Raji (cell line): ENCODE data around the gene ARHGEF3.

ENCODE experiments used
- POLR2A ChIP-seq: IDR thresholded peaks from 2 replicates; pipeline ENCODE4 v1.6.1; 2011; ENCODE audit warnings: low read depth, low read length, control low read depth; ENCODE audit not compliant: insufficient read depth

The ARHGEF3 gene

DNA sequence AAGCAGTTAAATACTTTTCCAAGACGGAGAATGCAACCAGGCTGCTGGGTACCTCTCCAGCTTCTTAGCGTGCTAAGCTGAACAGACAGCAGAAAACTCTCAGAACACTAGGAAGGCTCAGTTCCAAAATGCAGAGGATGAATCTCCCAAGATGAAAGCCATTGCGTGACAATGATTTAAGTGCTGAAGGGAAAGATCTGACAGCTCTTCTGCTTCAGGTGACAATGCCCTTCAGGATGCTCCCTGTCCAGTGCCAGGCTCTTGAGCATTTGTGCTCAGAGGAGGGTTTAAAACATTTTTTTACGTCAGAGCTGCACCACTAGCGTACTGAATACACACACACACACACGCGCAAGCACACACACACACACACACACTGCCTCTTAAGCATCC is 26.3 kb downstream of the ARHGEF3 start:
- TF ChIP-seq POLR2A: no peak

DNA sequence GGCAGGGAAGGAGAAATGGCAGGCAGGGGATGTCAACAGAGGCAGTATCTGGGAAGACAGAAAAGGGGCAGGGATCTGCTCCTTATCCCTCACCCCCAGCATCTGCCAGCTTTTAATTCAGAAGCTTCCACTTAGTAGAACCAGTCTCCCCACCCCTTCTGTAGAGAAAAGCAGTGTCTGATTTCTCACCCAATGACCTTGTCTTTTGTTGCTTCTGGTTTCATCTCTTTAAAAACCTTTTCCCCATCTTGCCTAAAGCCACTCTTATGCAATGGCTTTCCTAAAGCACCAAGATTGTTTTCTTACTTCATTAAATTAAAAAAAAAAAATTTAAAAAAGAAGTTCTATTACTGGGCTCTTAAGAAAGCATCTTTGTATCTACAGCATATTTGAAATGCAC is 27.8 kb downstream of the ARHGEF3 start:
- no peak for TF ChIP-seq POLR2A

DNA sequence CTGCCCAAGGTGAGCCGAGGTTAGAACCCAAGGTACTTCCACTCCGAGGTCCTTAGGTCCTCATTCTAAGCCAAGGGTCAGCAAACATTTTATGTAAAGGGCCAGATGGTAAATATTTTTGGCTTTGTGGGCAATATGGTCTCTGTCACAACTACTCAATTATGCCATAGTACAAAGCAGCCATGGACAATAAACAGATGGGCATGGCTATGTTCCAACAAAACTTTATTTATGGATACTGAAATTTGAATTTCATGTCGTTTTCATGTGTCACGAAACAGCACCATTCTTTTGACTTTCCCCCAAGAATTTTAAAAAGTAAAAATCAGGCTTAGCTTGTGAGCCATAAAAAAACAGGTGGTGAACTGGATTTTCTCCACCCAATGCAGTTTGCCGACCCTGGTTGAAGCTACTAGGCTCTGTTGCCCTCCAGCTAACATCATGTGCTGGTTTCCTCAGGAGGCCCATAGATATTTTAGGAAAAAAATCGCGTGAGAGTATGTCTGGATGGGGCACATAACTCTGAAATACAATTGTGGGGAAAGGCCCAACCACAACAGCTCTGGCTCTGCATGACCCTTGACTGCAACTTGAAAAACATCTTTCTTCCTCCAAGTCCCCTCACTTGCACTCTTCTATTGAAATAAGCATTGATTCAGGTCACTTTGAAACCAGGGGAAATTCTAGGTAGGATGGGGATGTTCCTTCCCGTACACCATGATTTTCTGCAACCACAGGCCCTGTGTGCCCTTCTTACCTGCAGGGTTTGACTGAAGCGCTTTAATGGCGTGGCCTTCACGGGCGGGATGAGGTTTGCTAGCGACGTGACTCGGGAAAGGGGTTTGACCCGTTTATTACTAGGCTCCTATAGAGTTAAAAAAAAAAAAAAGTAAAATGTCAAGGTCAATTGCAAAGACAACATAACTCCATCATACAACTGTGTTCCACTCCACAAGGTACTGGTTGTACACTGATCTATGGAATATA is 28.5 kb downstream of the ARHGEF3 start:
- TF ChIP-seq POLR2A: no peak

DNA sequence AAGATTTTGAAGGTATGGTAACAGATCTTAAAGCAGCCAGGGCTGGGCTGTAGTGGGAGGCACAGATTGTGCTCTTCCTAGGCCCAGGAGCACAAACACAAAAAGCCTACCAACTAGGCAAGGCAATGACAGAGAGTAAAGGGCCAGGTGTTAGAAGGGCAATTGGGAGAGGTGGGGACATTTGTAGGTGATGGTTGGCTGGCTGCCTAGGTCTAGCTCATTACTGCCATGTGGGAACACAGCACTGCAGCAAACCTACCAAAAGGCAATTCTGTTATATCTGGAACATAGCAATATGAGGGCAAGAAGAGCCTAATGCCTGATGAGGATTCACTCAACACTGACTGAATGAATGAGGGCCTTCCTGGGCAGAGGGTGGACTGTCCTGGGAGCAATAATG is 30.4 kb downstream of the ARHGEF3 start:
- TF ChIP-seq POLR2A: no peak

DNA sequence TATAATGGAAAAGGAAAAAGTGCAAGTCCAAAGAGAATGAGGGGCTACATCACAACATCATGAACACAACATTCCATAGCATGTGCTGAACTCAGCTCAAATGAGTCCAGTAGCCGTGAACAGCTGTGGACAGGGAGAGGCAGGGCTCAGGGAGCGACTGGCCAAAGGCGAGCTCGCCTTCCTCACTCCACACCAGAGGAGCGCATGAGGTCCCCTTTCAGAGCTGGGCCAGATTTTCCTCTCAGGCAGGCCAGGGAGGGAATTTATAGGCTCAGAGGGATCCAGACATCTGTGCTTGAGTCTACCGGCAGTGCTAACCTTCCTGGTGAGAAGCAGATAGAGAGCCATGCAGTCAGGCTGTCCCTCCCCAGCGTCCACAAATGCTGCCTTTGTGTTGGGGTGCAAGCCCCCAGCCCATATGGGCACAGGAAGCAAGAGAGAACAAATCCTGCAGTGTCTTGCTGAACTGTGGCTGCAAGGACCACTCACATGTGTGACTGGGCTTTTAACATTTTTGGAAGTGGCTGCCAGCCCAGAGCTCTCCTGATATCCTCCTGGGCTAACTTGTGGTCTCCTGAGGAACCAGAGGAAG is 32.5 kb downstream of the ARHGEF3 start:
- no peak for TF ChIP-seq POLR2A

DNA sequence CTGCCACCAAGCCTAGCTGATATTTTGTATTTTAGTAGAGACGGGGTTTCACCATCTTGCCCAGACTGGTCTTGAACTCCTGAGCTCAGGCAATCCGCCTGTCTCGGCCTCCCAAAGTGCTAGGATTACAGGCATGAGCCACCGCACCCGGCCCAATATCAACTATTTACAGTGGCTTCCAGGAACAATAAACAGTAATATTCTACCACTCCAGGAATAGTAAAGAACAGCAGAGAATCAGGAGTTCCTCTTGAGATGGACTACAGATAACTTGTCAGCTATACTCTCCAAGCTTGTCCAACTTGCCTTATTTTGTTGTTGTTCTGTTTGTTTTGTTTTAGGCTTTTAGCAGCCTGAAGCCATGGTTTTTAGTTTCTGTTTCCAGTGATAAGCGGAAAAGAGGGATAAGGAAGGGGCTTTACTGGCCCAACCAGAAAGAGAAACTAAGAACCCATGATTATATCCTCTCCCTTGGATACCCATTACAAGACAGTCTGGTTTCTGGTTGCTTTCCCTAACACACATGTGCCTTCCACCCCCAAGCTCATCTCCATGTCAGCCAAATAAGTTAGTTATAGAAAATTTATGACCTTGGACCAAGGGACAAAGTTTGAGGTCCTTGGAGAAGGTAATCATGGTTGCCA is 36.7 kb downstream of the ARHGEF3 start:
- no peak for TF ChIP-seq POLR2A

DNA sequence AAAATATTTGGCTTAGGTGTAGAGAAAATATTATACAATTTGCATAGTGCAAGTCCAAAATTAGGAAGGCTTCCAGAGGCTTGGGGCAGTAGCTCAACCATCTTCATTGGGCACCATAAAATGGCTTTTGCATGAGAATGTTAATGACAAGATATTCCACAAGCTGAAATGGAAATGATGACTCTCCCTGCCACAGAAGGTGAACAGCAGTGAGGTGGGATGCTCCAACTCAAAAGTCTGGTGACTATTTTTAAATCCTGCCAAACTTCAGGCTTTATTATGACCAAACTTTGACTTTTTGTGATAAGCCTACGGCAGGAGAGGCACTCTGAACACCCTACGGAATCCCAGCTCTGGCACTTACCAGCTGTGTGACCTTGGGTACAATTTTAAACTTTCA is 37.6 kb downstream of the ARHGEF3 start:
- TF ChIP-seq POLR2A: no peak

DNA sequence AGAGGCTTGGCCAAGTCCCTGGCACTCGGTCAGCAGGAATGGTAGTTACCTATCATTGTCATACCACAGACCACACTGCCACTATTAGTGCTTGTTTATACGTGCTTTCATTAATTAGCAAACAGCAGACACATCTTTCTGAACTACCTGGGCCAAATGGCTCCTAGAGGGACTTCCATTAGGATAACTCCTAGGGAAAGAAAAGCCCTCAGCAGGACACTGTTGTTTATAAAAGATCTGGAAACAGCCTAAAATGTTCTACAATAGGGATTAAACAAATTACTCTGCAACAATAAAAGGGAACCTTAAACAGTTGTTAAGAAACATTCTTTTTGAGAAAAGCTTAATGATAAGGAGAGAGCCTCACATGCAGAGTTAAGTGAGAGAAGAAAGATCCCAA is 38.5 kb downstream of the ARHGEF3 start:
- TF ChIP-seq POLR2A: no peak

DNA sequence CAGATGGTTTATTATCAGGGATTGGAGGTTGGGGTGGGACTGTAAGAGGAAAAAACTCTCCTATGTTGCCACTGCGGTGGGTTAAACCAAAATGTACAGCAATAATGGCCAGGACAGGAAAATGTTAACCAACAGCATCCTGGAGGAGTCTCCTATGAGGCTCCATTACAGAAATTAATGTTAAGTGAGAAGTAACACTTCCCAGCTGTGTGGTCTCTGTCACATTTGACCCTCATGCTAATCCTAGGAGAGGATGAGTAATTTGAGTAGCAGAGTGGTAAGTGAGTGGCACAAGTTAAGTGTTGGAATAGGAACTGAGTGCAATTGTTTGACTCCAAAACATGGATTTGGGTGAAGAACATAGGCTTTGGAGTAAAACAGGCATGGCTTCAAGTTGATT is 39.0 kb downstream of the ARHGEF3 start:
- TF ChIP-seq POLR2A: no peak

DNA sequence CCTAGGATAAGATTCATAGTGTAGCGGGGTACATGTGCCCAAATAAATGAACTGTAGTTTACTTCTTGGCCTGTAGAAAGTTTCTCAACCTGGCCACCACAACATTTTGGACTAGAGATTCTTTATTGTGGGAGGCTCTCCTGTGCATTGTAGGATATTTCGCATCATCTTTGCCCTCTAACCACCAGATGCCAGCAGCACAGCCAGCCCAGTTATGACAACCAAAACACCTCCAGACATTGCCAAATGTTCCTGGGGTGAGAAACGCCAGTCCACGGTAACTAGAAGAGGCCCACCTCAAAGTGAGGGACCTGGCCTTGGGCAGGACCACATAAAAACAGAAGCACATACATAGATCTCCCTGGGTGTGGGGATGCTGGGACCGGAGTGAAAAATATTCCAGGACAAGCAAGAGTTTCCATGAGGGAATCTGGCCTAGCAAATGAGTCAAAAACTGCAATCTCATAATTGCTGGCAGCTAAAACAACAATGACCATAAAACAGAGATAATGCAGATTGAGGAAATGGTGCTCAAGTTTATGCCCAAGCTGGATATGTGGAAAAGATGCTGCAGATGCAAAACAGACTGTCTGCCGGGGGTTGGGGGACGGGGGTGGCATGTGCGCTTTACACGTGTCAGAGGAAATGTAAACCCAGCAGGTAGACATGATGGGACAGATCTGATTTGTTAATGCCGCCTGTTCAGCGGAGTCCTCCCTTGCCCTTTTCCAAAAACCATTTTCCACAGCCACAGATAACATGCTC is 39.7 kb downstream of the ARHGEF3 start:
- TF ChIP-seq POLR2A: no peak

DNA sequence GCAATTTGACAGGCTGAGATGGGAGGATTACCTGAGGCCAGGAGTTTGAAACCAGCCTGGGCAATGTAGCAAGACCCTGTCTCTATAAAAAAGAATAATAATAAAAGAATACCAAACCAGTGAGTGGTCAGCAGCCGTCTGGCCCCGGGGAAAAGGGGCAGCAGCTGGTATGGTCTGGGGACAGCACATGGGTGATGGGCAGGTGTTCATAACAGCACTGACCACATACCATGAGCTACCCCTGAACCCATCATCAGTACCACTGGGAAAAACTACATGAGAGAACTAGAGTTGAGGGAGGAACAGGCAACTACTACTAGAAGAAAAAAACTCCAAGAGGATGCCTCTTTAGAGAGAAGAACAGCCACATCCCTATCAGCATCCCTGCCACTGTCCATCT is 40.7 kb downstream of the ARHGEF3 start:
- TF ChIP-seq POLR2A: no peak

DNA sequence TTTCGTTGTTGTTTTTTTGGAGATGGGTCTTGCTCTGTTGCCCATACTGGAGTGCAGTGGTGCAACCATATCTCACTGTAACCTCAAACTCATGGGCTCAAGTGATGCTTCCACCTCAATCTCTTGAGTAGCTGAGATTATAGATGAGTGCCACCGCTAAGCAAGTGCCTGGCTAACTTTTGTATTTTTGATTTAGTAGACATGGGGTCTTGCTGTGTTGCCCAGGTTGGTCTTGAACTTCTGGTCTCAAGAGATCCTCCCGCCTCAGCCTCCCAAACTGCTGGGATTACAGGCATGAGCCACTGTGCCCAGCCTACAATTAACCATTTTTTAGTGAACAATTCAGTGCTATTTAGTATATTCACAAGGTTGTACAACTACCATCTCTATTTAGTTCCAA is 42.2 kb downstream of the ARHGEF3 start:
- TF ChIP-seq POLR2A: no peak

DNA sequence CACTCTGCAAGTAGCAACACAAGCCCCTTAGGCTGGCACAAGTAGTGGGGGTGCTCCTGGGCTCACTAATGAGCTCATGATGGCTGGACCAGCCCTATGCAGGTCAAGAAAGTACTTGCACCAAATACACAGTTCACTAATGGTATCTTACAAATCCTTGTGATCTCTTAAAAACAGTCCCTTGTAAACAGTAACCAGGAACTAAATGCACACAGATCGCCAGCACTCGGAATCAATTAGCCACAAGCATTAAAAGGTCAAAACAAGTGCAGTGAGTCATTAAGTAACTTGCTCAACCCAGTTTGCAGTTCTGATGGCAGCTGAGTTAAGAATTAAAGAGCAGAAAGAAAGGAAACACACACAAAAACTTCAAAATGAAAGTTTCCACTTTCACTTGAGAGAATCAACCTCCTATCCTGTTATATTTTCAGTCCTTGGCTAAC is 43.2 kb downstream of the ARHGEF3 start:
- TF ChIP-seq POLR2A: no peak

DNA sequence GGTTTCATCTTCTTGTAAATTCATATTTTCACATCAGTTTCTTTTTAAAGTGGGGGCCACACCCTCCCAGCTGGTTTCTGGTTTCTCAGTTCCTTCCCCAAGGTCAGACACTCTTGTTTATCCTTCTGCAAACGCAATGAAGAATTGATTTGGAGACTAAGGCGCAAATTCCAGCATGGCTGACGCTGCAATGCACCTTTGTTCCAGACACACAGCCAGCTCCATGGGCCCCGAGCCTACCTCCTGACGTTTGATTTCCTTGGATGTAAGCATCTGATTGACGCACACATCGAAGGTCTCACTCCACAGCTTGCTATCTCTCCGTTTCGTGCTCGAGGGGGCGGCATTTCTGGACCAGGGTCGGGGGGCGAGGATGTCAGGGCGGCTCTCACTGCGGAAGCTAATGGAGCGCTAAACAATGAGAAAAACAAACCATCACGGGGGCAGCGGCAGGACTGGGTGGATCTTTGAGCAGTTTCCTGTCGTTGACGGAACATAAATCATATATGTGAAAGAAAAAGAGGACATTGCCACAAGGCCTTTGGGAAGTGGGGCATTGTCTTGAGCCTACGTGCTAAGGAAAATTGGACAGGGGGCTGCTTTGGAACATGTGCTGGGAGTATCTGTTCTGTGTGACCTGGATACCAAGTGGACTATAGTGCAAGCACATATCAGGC is 46.9 kb downstream of the ARHGEF3 start:
- no peak for TF ChIP-seq POLR2A

DNA sequence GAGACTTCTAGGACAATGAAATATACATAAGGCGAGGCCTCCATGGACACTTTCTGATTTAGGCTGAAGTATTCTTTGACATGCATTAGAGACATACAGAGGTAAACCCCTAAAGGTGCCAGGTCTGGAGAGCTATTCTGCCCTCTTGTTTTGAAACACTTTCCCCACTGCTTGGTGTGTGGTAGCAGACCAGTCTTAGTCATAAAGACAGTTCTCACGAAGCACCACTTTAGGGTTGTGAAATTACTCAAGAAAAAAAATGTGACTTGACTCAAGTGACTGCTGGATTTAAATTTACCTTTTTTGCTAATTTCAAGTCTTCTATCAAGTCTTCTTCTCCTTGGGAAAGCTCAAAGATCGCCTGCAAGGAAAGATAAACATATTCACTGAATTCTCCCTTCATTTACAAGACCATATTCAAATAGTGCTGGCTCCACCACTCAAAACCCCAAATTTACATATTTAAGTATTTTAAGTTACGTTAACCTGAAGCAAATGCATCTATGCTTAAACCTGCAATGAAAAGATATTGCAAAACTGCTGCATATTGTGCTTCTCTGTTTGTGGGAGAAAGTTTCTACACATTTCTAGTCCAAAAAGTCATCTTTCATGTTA is 48.4 kb downstream of the ARHGEF3 start:
- no peak for TF ChIP-seq POLR2A
